GM21360 (cell line): ENCODE data around the gene GCHFR.
A peak's percentile ranks its signal among the peaks of the same experiment; 100 is the strongest.

Experiments used
- ATAC-seq: cut with Tn5 transposase; IDR thresholded peaks from one replicate; pipeline ENCODE4 v1.9.1; 2021; ENCODE audit warnings: mild to moderate bottlenecking, moderate library complexity; ENCODE audit not compliant: unreplicated experiment

The GCHFR gene

GRCh38 chr15:40775740-40776536 lies 12.1 kb downstream of the GCHFR start:
- ATAC-seq: no peak

GRCh38 chr15:40776537-40777141 lies 12.8 kb downstream of the GCHFR start:
- ATAC-seq: no peak

GRCh38 chr15:40782609-40783227 lies 18.9 kb downstream of the GCHFR start:
- ATAC-seq: no peak

- ATAC-seq: no peak
Observed at GRCh38 chr15:40785164-40785563, 21.3 kb downstream of the GCHFR start.

- ATAC-seq: no peak
Observed at GRCh38 chr15:40785814-40786213, 21.9 kb downstream of the GCHFR start.

- ATAC-seq: no peak
Observed at GRCh38 chr15:40787344-40787841, 23.5 kb downstream of the GCHFR start.

- ATAC-seq: no peak
Observed at GRCh38 chr15:40787991-40788390, 24.1 kb downstream of the GCHFR start.

- ATAC-seq: no peak
Observed at GRCh38 chr15:40789119-40789518, 25.3 kb downstream of the GCHFR start.

- ATAC-seq: no peak
Observed at GRCh38 chr15:40789999-40790398, 26.1 kb downstream of the GCHFR start.

GRCh38 chr15:40790718-40791117 lies 26.9 kb downstream of the GCHFR start:
- no peak for ATAC-seq

- no peak for ATAC-seq
Observed at GRCh38 chr15:40792394-40792793, 28.5 kb downstream of the GCHFR start.

GRCh38 chr15:40793216-40793989 lies 29.5 kb downstream of the GCHFR start:
- ATAC-seq: no peak

- ATAC-seq: no peak
Observed at GRCh38 chr15:40796041-40796440, 32.2 kb downstream of the GCHFR start.

GRCh38 chr15:40796512-40796911 lies 32.6 kb downstream of the GCHFR start:
- ATAC-seq: no peak

- ATAC-seq: no peak
Observed at GRCh38 chr15:40799523-40799922, 35.7 kb downstream of the GCHFR start.

- no peak for ATAC-seq
Observed at GRCh38 chr15:40803076-40803475, 39.2 kb downstream of the GCHFR start.

GRCh38 chr15:40803688-40804087 lies 39.8 kb downstream of the GCHFR start:
- ATAC-seq: no peak

GRCh38 chr15:40806672-40807027 lies 42.8 kb downstream of the GCHFR start:
- ATAC-seq: no peak

GRCh38 chr15:40807028-40807887 lies 43.4 kb downstream of the GCHFR start, which contains the start of the genes DNAJC17 and ZFYVE19:
TSS of gene DNAJC17 (minus strand) at chr15:40807473. CDS start at chr15:40807446, 27 bp downstream.
TSS of gene ZFYVE19 (plus strand) at chr15:40807089. CDS start at chr15:40807590, 501 bp downstream.
- peak; percentile 81 for ATAC-seq

- ATAC-seq: no peak
Observed at GRCh38 chr15:40807888-40808461, 44.1 kb downstream of the GCHFR start.
